SJCRH30 (cell line): Measurements from ENCODE around the gene NADK. TPM values are rescaled to one million over a fixed set of nuclear protein-coding genes. Genes with fewer than 3 reads are reported as not detected.

Experiments
- DNase-seq, 2 experiments: peaks; one replicate each; pipeline ENCODE4 v3.0.0-alpha.2; 2015 to 2020
- H3K27ac ChIP-seq: fragments of 250-450 bp; sonication (Bioruptor Pico); 2 replicates; pipeline ENCODE4 v1.5.1; 2020; ENCODE audit warnings: mild to moderate bottlenecking, moderate library complexity
- H3K27me3 ChIP-seq: fragments of 250-450 bp; sonication (Bioruptor Pico); 2 replicates; pipeline ENCODE4 v1.5.1; 2020; ENCODE audit warnings: mild to moderate bottlenecking, moderate library complexity
- H3K36me3 ChIP-seq: fragments of 250-450 bp; sonication (Bioruptor Pico); 2 replicates; pipeline ENCODE4 v1.5.1; 2020; ENCODE audit warnings: mild to moderate bottlenecking, moderate library complexity
- H3K4me1 ChIP-seq: fragments of 250-450 bp; sonication (Bioruptor Pico); 2 replicates; pipeline ENCODE4 v1.5.1; 2020; ENCODE audit warnings: mild to moderate bottlenecking, moderate library complexity
- H3K4me3 ChIP-seq: fragments of 250-450 bp; sonication (Bioruptor Pico); 2 replicates; pipeline ENCODE4 v1.5.1; 2020; ENCODE audit warnings: mild to moderate bottlenecking, moderate library complexity
- H3K9me3 ChIP-seq: fragments of 250-450 bp; sonication (Bioruptor Pico); replicated peaks from 2 replicates; pipeline ENCODE4 v1.5.1; 2020; ENCODE audit warnings: mild to moderate bottlenecking, moderate library complexity
- total RNA-seq: library from RNA; depleted of rRNA; stranded (reverse); fragments of >200 nt; shearing (Covaris generic); gene quantifications from 2 replicates; pipeline ENCODE4 v1.2.3, GENCODE V29; 2014

Gene NADK
- total RNA-seq, 1 experiment from 2014 or later: 74.6 TPM

- H3K9me3 ChIP-seq: no peaks in the 10 kb centered on the region
- no peak overlapping the region for H3K27ac ChIP-seq
- no peaks in the 10 kb centered on the region for H3K27me3 ChIP-seq
- DNase-seq: peak in 1 of 2 experiments; percentile 32
- peaks cover 9% of the 10 kb centered on the region for H3K4me1 ChIP-seq
- H3K36me3 ChIP-seq: peaks cover 5% of the 10 kb centered on the region
- no peak overlapping the region for H3K4me3 ChIP-seq
These were observed 1.7 kb upstream of the NADK start for GRCh38 chr1:1779691-1780597.

DNA sequence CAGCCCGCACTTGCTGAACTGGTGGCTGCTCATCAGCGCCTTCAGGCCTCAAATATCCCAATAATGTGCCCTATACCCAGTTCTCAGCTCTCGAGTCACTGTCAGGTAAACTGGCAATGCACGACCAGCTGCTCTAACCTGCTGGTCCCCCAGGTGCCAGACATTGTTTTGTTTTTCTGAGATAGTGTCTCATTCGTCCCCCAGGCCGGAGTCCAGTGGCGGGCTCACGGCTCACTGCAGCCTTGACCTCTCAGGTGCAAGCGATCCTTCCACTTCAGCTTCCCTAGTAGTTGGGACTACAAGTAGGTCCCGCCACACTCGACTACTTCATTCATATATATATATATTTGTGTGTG lies 1.0 kb upstream of the NADK start:
- no peaks in the 10 kb centered on the region; the same call in none of the 2 replicates for H3K36me3 ChIP-seq
- DNase-seq: no peak
- peak overlapping the region; percentile 97 for H3K4me3 ChIP-seq
- H3K9me3 ChIP-seq: no peaks in the 10 kb centered on the region
- peaks cover 9% of the 10 kb centered on the region for H3K4me1 ChIP-seq
- no peaks in the 10 kb centered on the region for H3K27me3 ChIP-seq
- no peak overlapping the region for H3K27ac ChIP-seq

DNA sequence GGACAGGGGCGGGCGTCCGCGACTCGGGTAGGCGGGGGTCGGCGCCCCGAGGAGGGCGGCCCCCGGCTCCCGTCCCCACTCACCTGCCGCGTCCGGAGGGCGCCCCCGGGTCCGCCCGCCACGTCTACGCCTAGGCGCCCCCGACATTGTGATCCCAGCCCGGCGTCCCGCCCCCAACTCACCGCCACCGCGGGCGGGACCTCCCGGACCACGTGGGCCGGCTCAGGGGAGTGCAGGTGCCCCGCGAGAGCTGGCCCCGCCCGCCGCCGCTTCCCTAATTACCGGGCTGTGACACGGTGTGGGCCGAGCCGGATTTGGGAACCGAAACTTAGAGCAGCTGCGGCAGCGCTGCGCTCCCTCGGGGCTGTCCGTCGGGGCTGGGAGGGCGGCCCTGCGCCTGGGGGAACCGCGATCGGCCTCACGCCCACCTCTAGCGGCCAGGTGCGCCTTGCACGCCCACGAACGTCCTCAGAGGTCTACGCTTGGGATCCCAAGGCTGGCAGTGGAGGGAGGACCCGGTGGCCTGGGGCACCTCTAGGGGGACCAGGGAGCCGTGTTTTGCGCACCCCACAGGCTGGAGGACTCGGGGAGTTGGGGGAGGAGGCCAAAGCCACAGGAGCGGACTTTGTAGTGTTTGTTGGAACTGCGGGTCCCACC lies 521 bp upstream of the NADK start:
- Histone ChIP-seq H3K27ac (peak overlapping the region; percentile 60), H3K4me1 (peaks cover 9% of the 10 kb centered on the region)
- peak; percentile 56 to 63 for DNase-seq

DNA sequence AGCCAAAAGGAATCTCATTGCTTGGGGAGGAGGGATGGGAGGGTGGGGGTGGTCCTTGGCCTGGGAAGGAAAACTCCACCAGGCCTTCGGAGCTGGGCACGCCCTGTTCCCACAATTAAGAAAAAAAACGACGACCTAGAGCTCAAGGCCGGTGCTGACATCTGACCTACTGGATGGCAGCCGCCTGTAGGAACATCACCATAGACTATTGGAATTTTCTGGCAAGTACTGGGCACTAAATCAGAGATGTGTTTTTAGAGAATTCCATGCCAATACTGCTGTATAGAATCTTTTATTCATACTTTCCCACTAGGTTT lies 729 bp downstream of the NADK start:
- peak overlapping the region; percentile 61 for H3K27ac ChIP-seq
- peaks cover 9% of the 10 kb centered on the region for H3K4me1 ChIP-seq
- DNase-seq: peak in 1 of 2 experiments; percentile 49
- H3K36me3 ChIP-seq: peaks cover 7% of the 10 kb centered on the region
- peak overlapping the region; percentile 97 for H3K4me3 ChIP-seq
- H3K9me3 ChIP-seq: no peaks in the 10 kb centered on the region
- no peaks in the 10 kb centered on the region for H3K27me3 ChIP-seq

More for the DNA sequence above, 521 bp upstream of the NADK start:
- H3K36me3 ChIP-seq: peaks cover 3% of the 10 kb centered on the region
- H3K27me3 ChIP-seq: no peaks in the 10 kb centered on the region
- H3K4me3 ChIP-seq: peak overlapping the region; percentile 97
- no peaks in the 10 kb centered on the region for H3K9me3 ChIP-seq

DNA sequence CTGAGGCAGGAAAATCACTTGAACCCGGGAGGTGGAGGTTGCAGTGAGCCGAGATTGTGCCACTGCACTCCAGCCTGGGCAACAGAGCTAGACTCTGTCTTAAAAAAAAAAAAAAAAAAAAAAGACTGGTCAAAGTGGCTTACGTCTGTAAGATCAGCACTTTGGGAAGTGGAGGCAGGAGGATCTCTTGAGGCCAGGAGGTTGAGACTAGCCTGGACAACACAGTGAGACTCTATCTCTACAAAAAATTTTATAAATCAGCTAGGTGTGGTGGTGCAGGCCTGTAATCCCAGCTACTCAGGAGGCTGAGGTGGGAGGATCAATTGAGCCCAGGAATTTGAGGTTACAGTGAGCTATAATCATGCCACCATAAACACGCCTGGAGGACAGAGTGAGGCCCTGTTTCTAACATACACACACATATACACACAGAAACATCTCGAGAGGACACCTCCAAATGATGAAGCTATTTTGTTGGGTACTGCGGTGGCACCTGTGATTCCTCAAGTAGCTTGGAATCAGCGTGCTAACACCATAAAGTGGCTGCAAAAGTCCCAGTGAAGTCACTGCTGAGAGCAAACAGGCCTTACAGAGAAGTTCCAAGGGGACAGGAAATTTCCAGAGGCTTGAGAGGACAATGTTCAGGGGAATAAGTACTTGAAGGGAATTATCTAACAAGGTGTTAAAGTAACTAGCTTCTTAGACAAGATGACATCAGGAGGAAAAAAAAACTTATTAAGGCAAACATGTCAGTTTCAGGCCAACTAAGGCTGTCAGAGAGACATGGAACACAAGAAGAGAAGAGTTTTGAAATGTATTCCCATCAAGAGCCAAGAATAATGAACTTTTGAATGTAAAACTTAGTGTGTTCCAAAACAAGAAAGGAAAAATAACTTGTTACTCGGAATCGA lies 1.3 kb downstream of the NADK start:
- Histone ChIP-seq H3K9me3 (no peaks in the 10 kb centered on the region), H3K27me3 (no peaks in the 10 kb centered on the region), H3K27ac (no peak overlapping the region)

DNA sequence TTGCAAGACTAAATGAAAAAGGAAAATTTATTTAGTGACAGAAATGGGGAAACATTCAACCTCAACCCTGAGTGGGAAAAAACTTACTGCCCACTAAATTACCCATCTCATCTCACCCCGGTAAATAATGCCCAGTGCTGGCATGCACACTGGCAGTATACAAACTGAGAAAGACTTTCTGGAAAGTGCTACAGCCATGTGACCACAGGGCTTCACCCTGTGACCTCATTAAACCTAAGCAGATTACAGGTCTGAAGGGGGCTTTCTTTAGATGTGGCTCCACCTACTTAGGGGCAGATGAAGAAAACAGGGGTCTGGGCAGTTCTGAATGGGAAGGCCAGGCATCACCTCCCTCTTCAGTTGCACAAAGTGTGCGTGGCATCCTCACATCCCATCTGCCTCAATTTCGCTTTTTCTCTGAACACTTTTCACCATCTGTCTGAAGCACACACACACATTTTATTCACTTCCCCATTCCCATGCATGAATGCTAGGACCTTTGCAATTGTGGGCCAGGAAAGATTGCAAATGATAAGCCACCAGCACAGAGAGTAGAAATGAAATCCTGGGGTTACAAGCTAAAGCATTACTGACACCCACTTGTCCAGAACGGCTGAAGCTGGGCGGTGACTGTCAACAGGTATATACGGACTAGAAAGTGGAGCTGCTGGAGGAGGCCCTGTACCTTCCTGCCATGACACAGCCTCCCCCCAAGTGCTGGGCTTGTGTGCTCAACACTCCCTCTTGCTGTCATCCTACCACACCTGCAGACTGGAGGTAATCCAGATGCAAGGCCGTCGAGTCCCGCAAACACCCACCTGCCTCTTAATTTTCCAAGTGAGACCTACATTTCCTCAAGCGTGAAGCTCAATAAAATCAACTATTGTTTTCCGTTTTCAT lies 2.7 kb downstream of the NADK start:
- H3K4me1 ChIP-seq: peaks cover 9% of the 10 kb centered on the region
- H3K27me3 ChIP-seq: no peaks in the 10 kb centered on the region
- no peak for DNase-seq
- no peak overlapping the region for H3K27ac ChIP-seq
- peaks cover 25% of the 10 kb centered on the region for H3K36me3 ChIP-seq
- H3K9me3 ChIP-seq: peaks cover 6% of the 10 kb centered on the region
- no peak overlapping the region for H3K4me3 ChIP-seq

More for the DNA sequence above, 1.3 kb downstream of the NADK start:
- H3K4me3 ChIP-seq: peak overlapping the region; percentile 97
- peaks cover 9% of the 10 kb centered on the region for H3K4me1 ChIP-seq
- peaks cover 13% of the 10 kb centered on the region for H3K36me3 ChIP-seq
- no peak for DNase-seq

- Histone ChIP-seq H3K4me1 (peaks cover 7% of the 10 kb centered on the region), H3K36me3 (peaks cover 36% of the 10 kb centered on the region), H3K4me3 (no peak overlapping the region), H3K27ac (no peak overlapping the region), H3K9me3 (peaks cover 9% of the 10 kb centered on the region), H3K27me3 (no peaks in the 10 kb centered on the region)
- DNase-seq: no peak
These were observed 4.4 kb downstream of the NADK start for GRCh38 chr1:1773874-1774273.

DNA sequence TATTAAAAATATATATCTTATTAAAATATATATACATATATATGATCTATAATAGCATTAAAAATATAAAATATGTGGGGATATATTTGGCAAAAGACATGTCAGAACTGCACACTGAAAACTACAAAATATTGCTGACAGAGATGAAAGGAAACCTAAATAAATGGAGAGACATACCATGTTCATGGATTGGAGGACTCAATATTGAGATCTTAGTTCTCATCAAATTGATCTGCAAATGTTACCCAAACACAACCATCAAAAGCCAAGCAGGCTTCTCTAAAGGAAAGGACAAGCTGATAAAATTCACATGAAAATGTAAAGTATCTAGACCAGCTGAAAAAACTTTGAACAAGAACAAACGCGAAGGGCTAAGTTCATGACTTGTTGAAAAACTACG lies 7.2 kb downstream of the NADK start:
- Histone ChIP-seq H3K4me3 (no peak overlapping the region), H3K4me1 (no peaks in the 10 kb centered on the region), H3K27me3 (no peaks in the 10 kb centered on the region), H3K9me3 (peaks cover 15% of the 10 kb centered on the region), H3K27ac (no peak overlapping the region), H3K36me3 (peaks cover 62% of the 10 kb centered on the region)
- no peak for DNase-seq

GRCh38 chr1:1770102-1770501 lies 8.2 kb downstream of the NADK start:
- no peak overlapping the region for H3K4me3 ChIP-seq
- peaks cover 15% of the 10 kb centered on the region for H3K9me3 ChIP-seq
- H3K27ac ChIP-seq: no peak overlapping the region
- DNase-seq: no peak
- peaks cover 72% of the 10 kb centered on the region for H3K36me3 ChIP-seq
- H3K4me1 ChIP-seq: no peaks in the 10 kb centered on the region
- H3K27me3 ChIP-seq: no peaks in the 10 kb centered on the region

GRCh38 chr1:1768249-1768992 lies 9.8 kb downstream of the NADK start:
- H3K9me3 ChIP-seq: peaks cover 15% of the 10 kb centered on the region
- no peak for DNase-seq
- H3K27ac ChIP-seq: no peak overlapping the region
- H3K36me3 ChIP-seq: peaks cover 84% of the 10 kb centered on the region
- no peak overlapping the region for H3K4me3 ChIP-seq
- no peaks in the 10 kb centered on the region for H3K4me1 ChIP-seq
- H3K27me3 ChIP-seq: no peaks in the 10 kb centered on the region

- H3K9me3 ChIP-seq: peaks cover 5% of the 10 kb centered on the region; the same call in 1 of the 2 replicates
- no peak overlapping the region for H3K4me3 ChIP-seq
- H3K27me3 ChIP-seq: no peaks in the 10 kb centered on the region
- no peaks in the 10 kb centered on the region for H3K4me1 ChIP-seq
- H3K36me3 ChIP-seq: peaks cover 90% of the 10 kb centered on the region
- DNase-seq: no peak
- H3K27ac ChIP-seq: no peak overlapping the region
These were observed 13.3 kb downstream of the NADK start for GRCh38 chr1:1764876-1765470.

DNA sequence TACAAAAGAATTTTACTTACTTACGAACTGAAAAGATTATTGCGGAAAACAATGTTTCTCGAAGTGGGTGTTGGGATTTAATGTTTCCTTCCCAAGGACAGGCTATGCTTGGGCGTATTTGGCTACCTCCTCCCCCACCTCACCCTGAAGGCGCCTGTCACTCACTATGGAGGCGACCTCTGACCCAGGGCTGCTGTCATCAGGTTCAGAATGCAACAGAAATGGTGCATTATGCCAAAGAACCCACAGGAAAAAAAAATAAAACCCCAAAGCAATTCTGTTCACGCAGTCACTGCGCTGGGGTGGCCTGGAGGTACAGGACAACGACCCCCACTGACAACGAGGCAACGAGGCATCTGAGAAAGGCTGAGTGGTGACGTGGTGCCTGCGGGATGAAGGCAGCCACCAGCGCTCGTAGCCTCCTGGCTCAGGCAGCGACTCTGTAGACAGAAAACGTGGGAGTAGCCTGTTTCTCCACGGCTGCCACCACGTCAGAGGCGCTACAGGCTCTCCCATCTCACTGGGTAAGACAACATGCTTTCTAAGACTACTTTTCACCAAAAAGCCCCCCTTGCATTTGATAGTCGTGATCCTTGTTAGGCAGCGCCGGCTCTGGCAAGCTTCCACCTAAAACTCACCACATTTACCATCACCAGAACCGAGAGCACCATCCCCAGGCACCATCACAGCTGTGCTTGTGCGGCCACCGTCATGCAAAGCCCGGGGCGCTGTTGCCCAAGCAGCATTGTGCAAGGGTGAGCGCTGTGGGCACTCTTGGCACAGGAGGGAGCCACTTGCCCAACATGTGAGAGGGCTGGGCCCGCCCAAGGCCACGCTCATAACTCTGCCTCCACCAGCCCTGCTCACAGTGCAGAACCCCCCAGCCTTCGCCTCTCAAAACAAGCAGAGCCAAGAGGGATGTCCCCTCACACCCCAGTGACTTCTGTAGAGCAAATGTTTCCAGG lies 14.3 kb downstream of the NADK start:
- Histone ChIP-seq H3K4me3 (no peak overlapping the region), H3K9me3 (peaks cover 5% of the 10 kb centered on the region; the same call in 1 of the 2 replicates), H3K36me3 (peaks cover 86% of the 10 kb centered on the region), H3K4me1 (no peaks in the 10 kb centered on the region), H3K27me3 (no peaks in the 10 kb centered on the region), H3K27ac (no peak overlapping the region)
- DNase-seq: no peak
